WTC11 (cell line): ENCODE data around the gene RYR3. TPM values are rescaled to one million over a fixed set of nuclear protein-coding genes. Genes with fewer than 3 reads are reported as not detected.

Experiments used
- ATAC-seq: fragments of 200-7000 bp; cut with Tn5 transposase; 2 replicates; pipeline ENCODE4 v1.10.0; 2021; ENCODE audit warnings: mild to moderate bottlenecking, moderate library complexity
- CTCF ChIA-PET: fragments of 300-600 bp; sonication (Branson Sonifier 250); formaldehyde crosslinking; loops from one replicate; lab custom pipeline; 2021; ENCODE audit warnings: antibody characterized with exemption; lab: Charles Lee
- POLR2A ChIA-PET: fragments of 350-600 bp; sonication (Branson Sonifier 250); formaldehyde crosslinking; loops from one replicate; lab custom pipeline; 2021; ENCODE audit warnings: antibody characterized with exemption; lab: Charles Lee
- DNase-seq: peaks from one replicate; pipeline ENCODE4 v3.0.0; 2021; ENCODE audit warnings: low spot score
- H3K27ac Mint-ChIP-seq: 2 replicates; pipeline ENCODE4 v1.8.0; 2021; ENCODE audit warnings: mixed read lengths
- H3K27me3 Mint-ChIP-seq: 2 replicates; pipeline ENCODE4 v1.8.0; 2021; ENCODE audit warnings: low read depth, mild to moderate bottlenecking, moderate library complexity, mixed read lengths
- H3K36me3 Mint-ChIP-seq: 2 replicates; pipeline ENCODE4 v1.8.0; 2021; ENCODE audit warnings: mixed read lengths
- H3K4me1 Mint-ChIP-seq: 2 replicates; pipeline ENCODE4 v1.8.0; 2022; ENCODE audit warnings: mixed read lengths
- H3K4me3 Mint-ChIP-seq: 2 replicates; pipeline ENCODE4 v1.8.0; 2021; ENCODE audit warnings: mild to moderate bottlenecking, moderate library complexity, mixed read lengths
- H3K9me3 Mint-ChIP-seq: 2 replicates; pipeline ENCODE4 v1.8.0; 2021; ENCODE audit warnings: mixed read lengths
- ARID4B ChIP-seq: sonication (generic); formaldehyde crosslinking; IDR thresholded peaks from 2 replicates; pipeline ENCODE4 v1.8.0; 2023; ENCODE audit warnings: missing genetic modification reagents, mild to moderate bottlenecking, borderline replicate concordance
- ATF2 ChIP-seq: sonication (generic); formaldehyde crosslinking; IDR thresholded peaks from 2 replicates; pipeline ENCODE4 v1.8.1; 2022; ENCODE audit warnings: low read depth, missing genetic modification reagents, borderline replicate concordance
- CBFB ChIP-seq: sonication (generic); formaldehyde crosslinking; IDR thresholded peaks from 2 replicates; pipeline ENCODE4 v1.8.1; 2022; ENCODE audit warnings: mild to moderate bottlenecking, low read depth, missing genetic modification reagents
- CREM ChIP-seq: sonication (generic); formaldehyde crosslinking; IDR thresholded peaks from 2 replicates; pipeline ENCODE4 v1.8.1; 2022; ENCODE audit warnings: mild to moderate bottlenecking, missing genetic modification reagents, moderate library complexity
- E2F4 ChIP-seq: sonication (generic); formaldehyde crosslinking; IDR thresholded peaks from 2 replicates; pipeline ENCODE4 v1.8.1; 2022; ENCODE audit warnings: low read depth, mild to moderate bottlenecking, moderate library complexity, missing genetic modification reagents, borderline replicate concordance
- GABPB1 ChIP-seq: sonication (generic); formaldehyde crosslinking; IDR thresholded peaks from 2 replicates; pipeline ENCODE4 v1.8.1; 2023; ENCODE audit warnings: mild to moderate bottlenecking, missing genetic modification reagents
- HMGXB4 ChIP-seq: sonication (generic); formaldehyde crosslinking; IDR thresholded peaks from 2 replicates; pipeline ENCODE4 v1.8.1; 2023; ENCODE audit warnings: mild to moderate bottlenecking, moderate library complexity, missing genetic modification reagents
- IRF2 ChIP-seq: sonication (generic); formaldehyde crosslinking; IDR thresholded peaks from 2 replicates; pipeline ENCODE4 v1.8.0; 2022; ENCODE audit warnings: low read depth, missing genetic modification reagents, borderline replicate concordance
- NFYB ChIP-seq: sonication (generic); formaldehyde crosslinking; conservative IDR thresholded peaks from 2 replicates; pipeline ENCODE4 v1.8.0; 2022; ENCODE audit warnings: low read depth, missing genetic modification reagents
- OVOL2 ChIP-seq: fragments of 250-450 bp; sonication (Bioruptor Pico); IDR thresholded peaks from 2 replicates; pipeline ENCODE4 v1.9.0; 2021; ENCODE audit warnings: mild to moderate bottlenecking, borderline replicate concordance
- RELA ChIP-seq: sonication (generic); formaldehyde crosslinking; IDR thresholded peaks from 2 replicates; pipeline ENCODE4 v1.8.1; 2022; ENCODE audit warnings: missing genetic modification reagents, mild to moderate bottlenecking, borderline replicate concordance
- SOX15 ChIP-seq: fragments of 250-450 bp; sonication (Bioruptor Pico); IDR thresholded peaks from 2 replicates; pipeline ENCODE4 v1.9.0; 2021; ENCODE audit warnings: mild to moderate bottlenecking
- SP1 ChIP-seq: sonication (generic); formaldehyde crosslinking; conservative IDR thresholded peaks from 2 replicates; pipeline ENCODE4 v1.8.1; 2022; ENCODE audit warnings: missing genetic modification reagents
- TEAD1 ChIP-seq: sonication (generic); formaldehyde crosslinking; IDR thresholded peaks from 2 replicates; pipeline ENCODE4 v1.8.0; 2022; ENCODE audit warnings: mild to moderate bottlenecking, missing genetic modification reagents
- USF2 ChIP-seq: sonication (generic); formaldehyde crosslinking; IDR thresholded peaks from 2 replicates; pipeline ENCODE4 v1.8.1; 2023; ENCODE audit warnings: mild to moderate bottlenecking, missing genetic modification reagents, moderate library complexity
- ZBTB21 ChIP-seq: sonication (generic); formaldehyde crosslinking; IDR thresholded peaks from 2 replicates; pipeline ENCODE4 v1.8.1; 2023; ENCODE audit warnings: mild to moderate bottlenecking, missing genetic modification reagents, borderline replicate concordance
- ZNF138 ChIP-seq: sonication (generic); formaldehyde crosslinking; conservative IDR thresholded peaks from 2 replicates; pipeline ENCODE4 v1.8.1; 2022; ENCODE audit warnings: mild to moderate bottlenecking, moderate library complexity, missing genetic modification reagents
- ZNF317 ChIP-seq: sonication (generic); formaldehyde crosslinking; IDR thresholded peaks from 2 replicates; pipeline ENCODE4 v1.8.1; 2023; ENCODE audit warnings: low read depth, mild to moderate bottlenecking, moderate library complexity, missing genetic modification reagents, borderline replicate concordance
- ZNF396 ChIP-seq: fragments of 250-450 bp; sonication (Bioruptor Pico); IDR thresholded peaks from 2 replicates; pipeline ENCODE4 v1.8.0; 2021; ENCODE audit warnings: mild to moderate bottlenecking, moderate library complexity, borderline replicate concordance
- ZSCAN18 ChIP-seq: fragments of 250-450 bp; sonication (Bioruptor Pico); IDR thresholded peaks from 2 replicates; pipeline ENCODE4 v2.1.2; 2022; ENCODE audit warnings: mild to moderate bottlenecking, moderate library complexity
- total RNA-seq: library from RNA; stranded (reverse); gene quantifications from 3 replicates; pipeline ENCODE4 v1.2.3, GENCODE V29; 2021

Gene RYR3
- total RNA-seq, 1 experiment from 2014 or later: 1.4 TPM

GRCh38 chr15:33699145-33699544 lies 388.4 kb downstream of the RYR3 start:
- POLR2A ChIA-PET: no interaction called here

More at GRCh38 chr15:33699145-33699544, 388.4 kb downstream of the RYR3 start:
- no peak overlapping the region for H3K27ac Mint-ChIP-seq
- CTCF ChIA-PET: interaction anchor here (4.7 kb wide), 1 partner anchor 406 kb away, joined by 131 read pairs; no protein-coding TSS in a partner anchor
- no peaks in the 10 kb centered on the region for H3K36me3 Mint-ChIP-seq
- DNase-seq (no peak), ATAC-seq (no peak)
- TF ChIP-seq ZBTB21: no peak
- TF ChIP-seq SOX15 (CRISPR knock-in tag): no peak
- no peak for TF ChIP-seq ZSCAN18 (CRISPR knock-in tag)
- TF ChIP-seq ZNF317 (CRISPR knock-in tag): no peak
- TF ChIP-seq RELA: no peak
- TF ChIP-seq E2F4: no peak
- TF ChIP-seq IRF2 (CRISPR knock-in tag): no peak
- no peak for TF ChIP-seq ZNF396 (CRISPR knock-in tag)
- TF ChIP-seq ATF2 (CRISPR knock-in tag): no peak
- no peak for TF ChIP-seq NFYB
- no peak for TF ChIP-seq HMGXB4 (CRISPR knock-in tag)
- no peak for TF ChIP-seq OVOL2 (CRISPR knock-in tag)
- TF ChIP-seq CBFB (CRISPR knock-in tag): no peak
- no peak for TF ChIP-seq SP1 (CRISPR knock-in tag)
- TF ChIP-seq CREM (CRISPR knock-in tag): no peak
- TF ChIP-seq USF2: no peak
- TF ChIP-seq TEAD1 (CRISPR knock-in tag): no peak
- TF ChIP-seq GABPB1: no peak
- no peak for TF ChIP-seq ZNF138
- no peak for TF ChIP-seq ARID4B (CRISPR knock-in tag)
- H3K9me3 Mint-ChIP-seq: no peaks in the 10 kb centered on the region
- H3K4me3 Mint-ChIP-seq: no peak overlapping the region
- H3K27me3 Mint-ChIP-seq: no peaks in the 10 kb centered on the region
- H3K4me1 Mint-ChIP-seq: peaks cover 23% of the 10 kb centered on the region
